ENCODE data around the gene TP53BP1.

DNA sequence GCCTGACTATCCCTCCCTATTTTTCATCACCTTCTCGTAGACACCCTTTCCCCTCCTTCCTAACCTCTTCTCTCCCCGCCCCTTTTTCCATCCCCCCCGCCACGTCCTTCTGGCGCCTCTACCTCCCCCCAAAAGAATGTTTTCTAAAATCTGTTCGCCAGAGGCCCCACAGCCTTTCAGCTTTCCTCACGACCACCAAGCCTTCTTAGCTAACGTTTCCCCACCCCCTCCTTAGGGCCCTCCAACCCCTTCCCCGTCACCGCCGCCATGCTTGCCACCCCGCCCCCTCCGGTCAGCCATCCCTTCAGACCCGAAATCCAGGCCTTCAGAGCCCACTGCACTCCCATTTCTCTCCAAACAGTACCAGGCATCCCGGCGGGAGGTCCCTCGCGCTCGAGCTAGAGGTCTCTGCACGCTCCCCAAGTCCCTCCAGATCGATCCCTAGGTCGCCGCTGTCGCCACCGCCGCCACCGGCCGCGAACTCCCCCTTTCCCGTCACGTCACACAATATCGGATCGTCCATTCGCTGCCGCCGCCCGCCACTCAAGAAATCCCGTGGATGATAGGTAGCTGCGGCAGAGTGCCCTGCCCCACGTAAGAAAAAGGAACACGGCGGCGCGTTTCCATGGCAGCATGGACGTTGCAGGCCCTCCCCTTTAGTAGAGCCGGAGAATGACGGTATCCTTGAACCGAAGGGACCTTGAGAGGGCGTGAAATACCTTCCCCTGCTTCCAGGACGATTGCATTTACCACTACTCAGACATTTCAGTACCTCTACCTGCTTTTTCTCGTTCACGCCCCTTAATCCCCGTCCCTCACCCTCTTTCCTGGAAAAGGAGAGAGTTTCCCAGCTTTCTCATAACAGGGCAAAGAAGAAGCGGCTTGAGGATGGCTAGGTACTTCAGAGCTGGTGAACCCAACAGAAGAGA lies at the start of gene TP53BP1:
- TF ChIP-seq, protein P1, sequence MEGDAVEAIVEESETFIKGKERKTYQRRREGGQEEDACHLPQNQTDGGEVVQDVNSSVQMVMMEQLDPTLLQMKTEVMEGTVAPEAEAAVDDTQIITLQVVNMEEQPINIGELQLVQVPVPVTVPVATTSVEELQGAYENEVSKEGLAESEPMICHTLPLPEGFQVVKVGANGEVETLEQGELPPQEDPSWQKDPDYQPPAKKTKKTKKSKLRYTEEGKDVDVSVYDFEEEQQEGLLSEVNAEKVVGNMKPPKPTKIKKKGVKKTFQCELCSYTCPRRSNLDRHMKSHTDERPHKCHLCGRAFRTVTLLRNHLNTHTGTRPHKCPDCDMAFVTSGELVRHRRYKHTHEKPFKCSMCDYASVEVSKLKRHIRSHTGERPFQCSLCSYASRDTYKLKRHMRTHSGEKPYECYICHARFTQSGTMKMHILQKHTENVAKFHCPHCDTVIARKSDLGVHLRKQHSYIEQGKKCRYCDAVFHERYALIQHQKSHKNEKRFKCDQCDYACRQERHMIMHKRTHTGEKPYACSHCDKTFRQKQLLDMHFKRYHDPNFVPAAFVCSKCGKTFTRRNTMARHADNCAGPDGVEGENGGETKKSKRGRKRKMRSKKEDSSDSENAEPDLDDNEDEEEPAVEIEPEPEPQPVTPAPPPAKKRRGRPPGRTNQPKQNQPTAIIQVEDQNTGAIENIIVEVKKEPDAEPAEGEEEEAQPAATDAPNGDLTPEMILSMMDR (IDR thresholded peaks at IDR 0.05; ENCODE audit: low read depth, low read length, poor library complexity, severe bottlenecking): no peak
- no peak for TF ChIP-seq EZH2phosphoT487 (IDR thresholded peaks at IDR 0.05; ENCODE audit: borderline replicate concordance, low read length)
